GM12801 (cell line): Measurements from ENCODE around the gene FIGLA.

ENCODE experiments used
- TF ChIP-seq, protein P1 (sequence below): IDR thresholded peaks from one replicate; pipeline ENCODE4 v1.5.1; 2011; ENCODE audit warnings: control low read depth; ENCODE audit not compliant: insufficient read length; ENCODE audit errors: extremely low read depth

The FIGLA gene

DNA sequence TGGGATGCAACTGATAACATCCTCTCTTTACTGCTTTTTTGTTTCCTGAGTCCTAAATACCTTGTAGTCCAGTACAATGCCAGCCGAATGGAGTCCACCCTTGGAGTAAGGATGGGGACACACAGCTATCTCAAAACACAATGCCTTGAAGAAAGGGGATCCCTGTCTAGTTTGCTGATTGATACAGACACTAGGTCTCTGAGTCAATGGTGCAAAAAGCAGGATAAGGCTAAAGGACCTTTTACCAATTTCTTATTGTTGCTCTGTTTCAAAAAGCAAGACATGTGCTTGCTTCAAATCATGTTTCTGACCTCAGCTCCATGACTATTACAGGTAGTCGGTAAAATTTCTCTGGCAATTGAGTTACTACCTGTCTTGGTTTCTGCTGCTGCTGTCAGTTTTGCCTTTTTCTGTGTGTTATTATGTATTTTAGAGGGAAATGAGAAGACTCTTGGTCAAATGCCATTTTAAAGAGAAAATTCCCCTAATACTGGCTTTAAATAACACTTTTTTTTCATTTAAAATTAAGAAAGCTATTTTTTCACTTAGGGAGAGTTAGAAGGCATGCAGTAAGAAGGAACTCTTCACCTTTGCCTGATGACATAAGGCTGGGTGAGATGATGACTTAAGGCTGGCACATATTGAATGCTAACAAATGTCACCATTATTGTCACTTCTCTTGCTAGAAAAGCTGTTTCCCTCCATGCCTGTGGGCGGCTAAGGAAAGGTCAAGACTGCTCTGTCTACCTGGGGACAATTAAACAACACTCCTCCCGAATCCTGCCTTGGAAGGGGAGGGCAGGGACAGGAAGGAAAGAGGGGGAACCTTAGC, 4.9 kb upstream of the FIGLA start:
- TF ChIP-seq, protein P1, sequence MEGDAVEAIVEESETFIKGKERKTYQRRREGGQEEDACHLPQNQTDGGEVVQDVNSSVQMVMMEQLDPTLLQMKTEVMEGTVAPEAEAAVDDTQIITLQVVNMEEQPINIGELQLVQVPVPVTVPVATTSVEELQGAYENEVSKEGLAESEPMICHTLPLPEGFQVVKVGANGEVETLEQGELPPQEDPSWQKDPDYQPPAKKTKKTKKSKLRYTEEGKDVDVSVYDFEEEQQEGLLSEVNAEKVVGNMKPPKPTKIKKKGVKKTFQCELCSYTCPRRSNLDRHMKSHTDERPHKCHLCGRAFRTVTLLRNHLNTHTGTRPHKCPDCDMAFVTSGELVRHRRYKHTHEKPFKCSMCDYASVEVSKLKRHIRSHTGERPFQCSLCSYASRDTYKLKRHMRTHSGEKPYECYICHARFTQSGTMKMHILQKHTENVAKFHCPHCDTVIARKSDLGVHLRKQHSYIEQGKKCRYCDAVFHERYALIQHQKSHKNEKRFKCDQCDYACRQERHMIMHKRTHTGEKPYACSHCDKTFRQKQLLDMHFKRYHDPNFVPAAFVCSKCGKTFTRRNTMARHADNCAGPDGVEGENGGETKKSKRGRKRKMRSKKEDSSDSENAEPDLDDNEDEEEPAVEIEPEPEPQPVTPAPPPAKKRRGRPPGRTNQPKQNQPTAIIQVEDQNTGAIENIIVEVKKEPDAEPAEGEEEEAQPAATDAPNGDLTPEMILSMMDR: no peak

DNA sequence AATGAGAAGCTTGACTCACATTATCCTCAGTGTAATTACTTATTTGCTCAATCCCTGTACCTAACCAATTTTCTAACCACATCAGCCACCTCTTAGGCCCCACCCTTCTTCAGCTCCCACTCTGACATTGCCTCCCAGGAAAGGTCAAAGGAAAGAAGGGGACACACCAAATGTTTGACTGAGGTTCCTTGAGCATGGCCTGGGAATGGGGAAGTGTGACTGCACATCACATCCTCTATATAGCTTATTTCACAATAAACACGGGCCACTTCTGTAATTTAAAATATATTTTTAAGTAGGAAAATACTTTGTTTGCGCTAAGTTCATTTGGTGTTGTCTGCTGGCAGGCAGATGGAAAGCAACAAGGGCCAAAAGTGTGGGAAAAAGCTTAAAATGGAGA, 3.0 kb upstream of the FIGLA start:
- TF ChIP-seq, protein P1: no peak

DNA sequence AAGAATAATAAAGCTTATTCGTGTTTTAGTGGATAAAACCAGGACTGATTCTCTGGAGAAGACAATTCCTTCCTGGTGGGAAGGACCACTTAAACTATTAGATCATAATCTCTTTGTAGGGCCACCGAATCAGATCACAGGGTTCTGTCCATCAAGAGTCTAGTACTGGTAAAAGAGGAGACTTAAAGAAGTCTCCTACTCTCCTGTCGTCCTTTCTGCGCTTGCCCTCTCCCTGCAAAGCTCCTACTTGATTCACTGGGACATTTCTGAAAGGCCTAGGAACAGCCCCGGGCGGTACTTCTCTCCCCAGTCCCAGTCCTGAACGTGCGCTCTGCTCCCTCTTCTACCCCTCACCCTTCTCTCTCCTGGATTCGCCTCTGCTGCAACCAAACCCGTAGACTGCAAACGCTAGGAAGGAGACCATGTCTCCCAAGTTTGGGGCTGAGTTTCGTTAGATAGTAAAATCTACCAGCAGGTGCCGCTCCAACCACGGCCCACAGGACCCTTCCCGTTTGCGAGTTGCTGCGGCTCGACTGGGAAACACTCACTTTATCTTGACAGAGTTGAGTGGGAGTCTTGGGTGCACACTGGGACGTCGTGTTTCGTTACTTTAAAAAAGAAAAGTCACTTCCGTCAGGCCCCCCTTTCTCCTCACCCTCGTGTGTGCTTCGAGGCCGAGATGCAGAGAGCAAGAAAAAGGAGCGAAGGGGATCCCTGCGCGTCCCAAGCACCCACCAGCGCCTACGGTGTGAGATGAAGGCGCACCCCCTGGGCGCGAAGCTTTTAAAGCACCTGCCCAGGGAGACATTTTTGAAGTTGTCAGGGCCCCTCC, 923 bp downstream of the FIGLA start:
- TF ChIP-seq, protein P1: no peak

DNA sequence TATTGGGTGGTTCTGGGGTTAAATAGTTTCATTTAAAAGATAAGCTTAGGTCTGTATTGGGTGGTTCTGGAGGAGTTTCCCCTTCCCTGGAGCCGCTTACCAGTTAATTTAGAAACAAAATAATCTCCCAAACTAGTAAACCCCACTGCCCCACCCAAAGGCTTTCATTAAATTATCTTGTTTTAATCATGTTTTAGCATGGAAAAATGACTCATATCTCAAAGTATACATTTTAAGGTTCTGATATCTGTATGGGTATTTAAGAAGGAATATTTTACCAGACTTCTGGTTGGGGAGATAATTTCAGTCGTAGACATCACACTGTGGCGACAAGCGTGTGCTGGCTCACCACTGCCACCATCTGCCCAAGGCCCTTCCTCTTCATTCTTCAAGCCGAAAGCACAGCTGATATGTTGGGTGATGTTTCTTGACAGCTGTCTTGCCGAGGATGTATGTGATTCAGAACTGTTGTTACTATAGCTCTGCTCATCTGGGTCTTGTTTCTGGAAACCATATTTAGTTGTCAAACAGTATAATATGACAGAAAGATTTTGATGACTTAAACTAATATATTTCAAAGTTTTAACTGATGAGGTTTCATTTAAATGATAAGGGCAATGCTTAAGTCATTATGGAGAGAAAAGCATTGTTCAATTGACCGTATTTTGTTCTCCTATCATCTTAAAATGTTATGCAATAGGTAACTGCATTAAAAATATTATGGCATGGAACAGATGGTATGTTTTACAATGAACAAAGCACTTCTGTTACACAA, 5.1 kb downstream of the FIGLA start:
- TF ChIP-seq, protein P1: no peak

DNA sequence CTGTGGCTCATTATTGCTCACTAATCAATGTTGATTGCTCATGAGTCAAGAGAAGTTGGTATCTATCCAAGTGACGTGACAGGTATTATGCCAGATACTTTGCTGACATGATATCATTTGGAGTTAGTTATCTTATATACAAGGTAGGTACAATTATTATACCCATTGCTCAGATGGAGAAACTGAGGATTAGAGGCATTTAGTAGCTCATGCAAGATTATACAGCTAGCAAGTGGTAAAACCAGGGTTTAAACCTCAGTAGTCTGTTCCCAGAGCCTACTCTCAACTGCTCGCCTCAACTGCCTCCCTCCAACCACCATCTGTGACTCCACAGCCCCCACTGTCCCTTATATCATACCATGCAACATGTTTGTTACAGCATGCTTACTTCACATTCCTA, 6.1 kb downstream of the FIGLA start:
- TF ChIP-seq, protein P1: no peak

DNA sequence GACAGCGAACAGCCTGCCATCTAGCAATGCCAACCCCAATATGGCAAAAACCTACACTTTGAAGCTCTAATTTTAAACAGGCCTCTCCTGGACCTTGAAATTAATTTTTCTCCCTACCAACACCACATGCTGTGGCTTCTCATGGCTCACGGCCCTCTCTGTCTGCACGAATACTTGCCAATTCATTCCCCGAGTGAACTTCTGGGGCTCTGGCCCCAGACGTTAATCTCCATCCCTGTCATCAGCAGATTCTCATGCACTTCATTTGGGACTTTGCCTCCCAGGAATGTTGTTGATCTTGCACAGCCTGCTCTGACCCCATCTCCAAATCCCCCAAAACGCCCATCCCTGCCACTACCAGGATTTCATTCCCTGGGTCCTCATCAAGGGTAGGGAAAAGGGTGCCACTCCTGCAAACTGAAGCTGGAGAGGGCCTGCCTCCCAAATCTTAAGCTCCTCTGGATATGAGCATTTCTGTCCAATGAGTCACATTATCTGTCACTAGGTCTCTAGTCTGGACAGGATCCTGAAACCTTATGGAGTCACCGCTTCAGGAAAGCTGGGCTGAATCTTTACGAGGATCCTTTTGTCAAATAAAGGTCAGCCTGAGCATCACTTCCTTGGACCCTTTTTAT, 10.4 kb downstream of the FIGLA start:
- TF ChIP-seq, protein P1: no peak
